Activated B cell treated with CpG ODN at 0.5 μM for 24 hours (primary cell): Measurements from ENCODE around the gene LSM3. TPM values are rescaled to one million over a fixed set of nuclear protein-coding genes. Genes with fewer than 3 reads are reported as not detected.

Source experiments
- ATAC-seq: fragments of 200-7000 bp; cut with Tn5 transposase; one replicate; pipeline ENCODE4 v1.10.0; 2021; ENCODE audit warnings: low read depth, mild to moderate bottlenecking, moderate library complexity
- CTCF ChIA-PET: fragments of 350-600 bp; sonication (Branson Sonifier 250); formaldehyde crosslinking; loops from one replicate; lab custom pipeline; 2021; ENCODE audit warnings: antibody characterized with exemption; lab: Charles Lee
- POLR2A ChIA-PET: fragments of 350-600 bp; sonication (Branson Sonifier 250); formaldehyde crosslinking; loops from one replicate; lab custom pipeline; 2021; ENCODE audit warnings: antibody characterized with exemption; lab: Charles Lee
- DNase-seq: peaks from one replicate; pipeline ENCODE4 v3.0.0; 2022
- H3K27ac Mint-ChIP-seq: one replicate; pipeline ENCODE4 v1.8.0; 2020; ENCODE audit warnings: mixed read lengths
- H3K27me3 Mint-ChIP-seq: one replicate; pipeline ENCODE4 v1.8.0; 2021; ENCODE audit warnings: mixed read lengths
- H3K36me3 Mint-ChIP-seq: one replicate; pipeline ENCODE4 v1.8.0; 2021; ENCODE audit warnings: low read depth, mixed read lengths
- H3K4me1 Mint-ChIP-seq: one replicate; pipeline ENCODE4 v1.8.0; 2021; ENCODE audit warnings: mixed read lengths
- H3K4me3 Mint-ChIP-seq: one replicate; pipeline ENCODE4 v1.8.0; 2020; ENCODE audit warnings: mild to moderate bottlenecking, mixed read lengths
- H3K9me3 Mint-ChIP-seq: one replicate; pipeline ENCODE4 v1.8.0; 2020; ENCODE audit warnings: mixed read lengths
- intact Hi-C: fragments of 100-400 bp; cut with micrococcal nuclease; formaldehyde crosslinking; loops from one replicate; pipeline ENCODE4 v1.15.1; 2024
- total RNA-seq: library from RNA; stranded (reverse); gene quantifications from 2 replicates; pipeline ENCODE4 v1.2.3, GENCODE V29; 2022
- TF ChIP-seq, protein P1 (sequence below): fragments of 200-600 bp; IDR thresholded peaks from one replicate; pipeline ENCODE4 v1.8.0; 2022; ENCODE audit warnings: antibody characterized with exemption, mild to moderate bottlenecking

LSM3 gene
- total RNA-seq, 1 donor from 2014 or later = 12.9 TPM

DNA sequence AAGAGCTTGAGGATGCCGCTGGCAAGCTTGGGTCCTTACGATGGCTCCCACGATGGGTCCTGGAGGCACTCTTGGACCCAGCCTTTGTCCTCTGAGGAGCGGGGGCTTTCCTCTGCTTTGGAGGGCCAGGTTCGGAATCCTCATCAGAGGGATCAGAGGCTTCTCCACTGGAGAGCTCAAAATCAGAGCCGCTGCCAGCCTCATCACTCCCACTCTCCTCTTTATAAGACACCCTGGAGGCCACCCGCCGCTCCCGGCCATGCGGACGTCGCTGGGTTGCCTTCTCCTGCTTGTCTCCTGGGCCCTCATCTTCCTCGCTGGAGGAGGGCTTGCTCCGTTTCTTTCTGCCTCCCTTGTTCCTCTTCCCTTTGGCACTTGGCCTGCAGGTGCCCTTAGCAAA is 20.2 kb upstream of the LSM3 start:
- H3K4me1 Mint-ChIP-seq = no peaks in the 10 kb centered on the region
- ChIA-PET POLR2A (no interaction called here), CTCF (no interaction called here)
- DNase-seq = no peak
- H3K4me3 Mint-ChIP-seq = no peak overlapping the region
- peaks cover 14% of the 10 kb centered on the region for H3K9me3 Mint-ChIP-seq
- TF ChIP-seq, protein P1, sequence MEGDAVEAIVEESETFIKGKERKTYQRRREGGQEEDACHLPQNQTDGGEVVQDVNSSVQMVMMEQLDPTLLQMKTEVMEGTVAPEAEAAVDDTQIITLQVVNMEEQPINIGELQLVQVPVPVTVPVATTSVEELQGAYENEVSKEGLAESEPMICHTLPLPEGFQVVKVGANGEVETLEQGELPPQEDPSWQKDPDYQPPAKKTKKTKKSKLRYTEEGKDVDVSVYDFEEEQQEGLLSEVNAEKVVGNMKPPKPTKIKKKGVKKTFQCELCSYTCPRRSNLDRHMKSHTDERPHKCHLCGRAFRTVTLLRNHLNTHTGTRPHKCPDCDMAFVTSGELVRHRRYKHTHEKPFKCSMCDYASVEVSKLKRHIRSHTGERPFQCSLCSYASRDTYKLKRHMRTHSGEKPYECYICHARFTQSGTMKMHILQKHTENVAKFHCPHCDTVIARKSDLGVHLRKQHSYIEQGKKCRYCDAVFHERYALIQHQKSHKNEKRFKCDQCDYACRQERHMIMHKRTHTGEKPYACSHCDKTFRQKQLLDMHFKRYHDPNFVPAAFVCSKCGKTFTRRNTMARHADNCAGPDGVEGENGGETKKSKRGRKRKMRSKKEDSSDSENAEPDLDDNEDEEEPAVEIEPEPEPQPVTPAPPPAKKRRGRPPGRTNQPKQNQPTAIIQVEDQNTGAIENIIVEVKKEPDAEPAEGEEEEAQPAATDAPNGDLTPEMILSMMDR = no peak
- intact Hi-C loops = loop anchor here (2.0 kb wide), 1 partner anchor 16 kb away; no protein-coding TSS in a partner anchor
- no peak for ATAC-seq
- peaks cover 90% of the 10 kb centered on the region for H3K36me3 Mint-ChIP-seq
- H3K27ac Mint-ChIP-seq = no peak overlapping the region
- H3K27me3 Mint-ChIP-seq = no peaks in the 10 kb centered on the region

GRCh38 chr3:14159426-14159825 is 19.2 kb upstream of the LSM3 start:
- Mint-ChIP-seq H3K9me3 (peaks cover 14% of the 10 kb centered on the region), H3K36me3 (peaks cover 90% of the 10 kb centered on the region), H3K4me3 (no peak overlapping the region), H3K27ac (no peak overlapping the region), H3K4me1 (no peaks in the 10 kb centered on the region), H3K27me3 (no peaks in the 10 kb centered on the region)
- intact Hi-C loops = loop anchor here (2.0 kb wide), 1 partner anchor 15 kb away; no protein-coding TSS in a partner anchor
- POLR2A ChIA-PET = no interaction called here
- CTCF ChIA-PET = no interaction called here
- DNase-seq = no peak
- ATAC-seq = no peak
- TF ChIP-seq, protein P1 = no peak

- ChIA-PET POLR2A (no interaction called here), CTCF (no interaction called here)
- Mint-ChIP-seq H3K4me3 (no peak overlapping the region), H3K9me3 (peaks cover 14% of the 10 kb centered on the region), H3K27me3 (no peaks in the 10 kb centered on the region), H3K4me1 (no peaks in the 10 kb centered on the region), H3K27ac (no peak overlapping the region), H3K36me3 (peaks cover 98% of the 10 kb centered on the region)
- TF ChIP-seq, protein P1 = no peak
- ATAC-seq (no peak), DNase-seq (no peak)
- intact Hi-C loops = no loop called here
Observed at GRCh38 chr3:14161282-14161681, 17.3 kb upstream of the LSM3 start.

DNA sequence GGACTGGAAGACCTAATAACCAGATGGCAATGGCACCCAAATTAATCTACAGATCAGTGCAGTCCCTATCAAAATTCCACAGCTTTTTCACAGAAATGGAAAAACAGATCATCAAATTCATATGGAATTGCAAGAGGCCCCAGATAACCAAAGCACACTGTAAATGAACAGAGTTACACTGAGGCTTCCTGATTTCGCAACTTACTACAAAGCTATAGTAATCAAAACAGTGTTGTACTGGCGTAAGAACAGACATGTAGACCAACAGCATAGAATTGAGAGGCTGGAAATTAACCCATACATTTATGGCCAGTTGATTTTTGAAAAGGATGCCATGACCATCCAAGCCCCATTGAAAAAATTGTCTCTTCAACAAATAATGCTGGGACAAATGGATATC is 16.4 kb upstream of the LSM3 start:
- ChIA-PET CTCF (no interaction called here), POLR2A (no interaction called here)
- Mint-ChIP-seq H3K36me3 (peaks cover 98% of the 10 kb centered on the region), H3K27me3 (no peaks in the 10 kb centered on the region), H3K4me1 (no peaks in the 10 kb centered on the region), H3K27ac (no peak overlapping the region), H3K9me3 (peaks cover 14% of the 10 kb centered on the region), H3K4me3 (no peak overlapping the region)
- DNase-seq (no peak), ATAC-seq (no peak)
- intact Hi-C loops = no loop called here
- TF ChIP-seq, protein P1 = no peak

DNA sequence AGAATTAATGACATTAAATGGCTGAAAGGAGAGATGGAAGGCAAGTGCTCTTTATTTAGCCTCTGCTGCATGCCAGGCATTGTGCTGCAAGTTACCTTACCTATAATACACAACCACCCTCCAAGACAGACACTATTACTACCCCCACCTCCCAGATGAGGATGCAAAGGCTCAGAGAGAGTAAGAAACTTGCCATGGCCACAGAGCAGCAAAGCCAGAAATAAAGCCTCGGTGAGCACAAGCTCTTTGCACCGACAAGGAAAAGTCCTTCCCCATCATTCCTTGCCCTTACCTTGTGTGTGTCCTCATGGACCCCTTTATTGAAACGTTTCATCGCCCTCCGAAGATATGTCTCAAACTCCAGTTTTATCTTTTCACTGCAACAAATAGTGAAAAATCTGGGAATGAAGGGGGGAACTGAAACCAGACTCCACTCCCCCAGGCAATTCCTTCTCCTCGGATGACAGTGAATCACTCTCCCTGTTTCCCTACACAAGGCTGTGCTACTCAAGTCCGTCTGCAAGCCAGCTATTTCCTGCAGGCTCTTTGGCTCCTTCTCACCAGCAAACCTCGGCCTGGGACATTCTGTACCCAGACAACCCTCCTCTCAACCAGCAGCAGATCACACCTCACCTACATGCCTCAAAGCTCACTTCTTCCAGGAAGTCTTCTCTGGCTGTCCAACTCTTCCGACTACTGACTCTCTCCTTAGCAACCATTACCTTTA is 11.6 kb upstream of the LSM3 start:
- no peak overlapping the region for H3K4me3 Mint-ChIP-seq
- H3K36me3 Mint-ChIP-seq = peaks cover 98% of the 10 kb centered on the region
- H3K9me3 Mint-ChIP-seq = peaks cover 7% of the 10 kb centered on the region
- TF ChIP-seq, protein P1 = no peak
- peaks cover 5% of the 10 kb centered on the region for H3K4me1 Mint-ChIP-seq
- DNase-seq = no peak
- CTCF ChIA-PET = no interaction called here
- POLR2A ChIA-PET = no interaction called here
- no peak overlapping the region for H3K27ac Mint-ChIP-seq
- intact Hi-C loops = no loop called here
- no peak for ATAC-seq
- H3K27me3 Mint-ChIP-seq = no peaks in the 10 kb centered on the region
